GM12801 (cell line): ENCODE data around the gene TIAM1.

ENCODE experiments used
- CTCF ChIP-seq: IDR thresholded peaks from one replicate; pipeline ENCODE4 v1.5.1; 2011; ENCODE audit warnings: control low read depth; ENCODE audit not compliant: insufficient read length; ENCODE audit errors: extremely low read depth

TIAM1 gene

DNA sequence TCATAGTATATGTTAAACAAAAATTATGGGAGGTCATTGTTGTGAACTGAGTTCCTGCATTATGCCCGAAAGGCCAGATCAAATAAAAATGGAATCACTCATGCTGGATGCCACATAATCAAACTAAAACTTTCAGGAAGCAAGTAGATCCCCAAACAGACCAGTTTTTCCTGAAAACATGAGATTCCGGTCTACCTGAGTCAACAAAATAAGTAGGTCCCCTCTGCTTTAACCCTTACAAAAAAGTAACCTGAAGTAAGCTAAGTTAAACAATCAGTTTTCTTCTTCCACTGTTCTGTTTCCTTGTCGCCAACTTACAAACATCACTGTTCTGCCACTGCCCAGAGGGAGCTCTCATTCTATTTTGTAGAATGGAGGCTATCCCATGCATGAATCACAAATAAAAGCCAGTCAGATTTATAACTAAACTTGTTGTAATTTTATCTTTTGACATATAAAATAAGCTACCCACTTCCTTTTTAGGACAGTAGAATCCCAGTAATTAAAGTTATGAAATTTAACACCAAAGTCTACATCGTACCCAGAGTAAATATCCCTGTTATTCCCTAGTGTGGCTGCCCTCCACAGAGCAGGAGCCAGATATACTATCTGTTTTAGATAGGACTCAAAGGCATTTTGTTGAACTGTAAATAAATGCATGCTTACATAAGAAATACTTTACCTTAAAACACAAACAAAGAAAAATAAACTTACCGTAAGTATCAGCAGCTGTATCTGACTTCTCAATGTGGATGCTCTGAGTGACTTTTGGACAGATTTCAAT lies 149.4 kb downstream of the TIAM1 start:
- no peak for TF ChIP-seq CTCF

DNA sequence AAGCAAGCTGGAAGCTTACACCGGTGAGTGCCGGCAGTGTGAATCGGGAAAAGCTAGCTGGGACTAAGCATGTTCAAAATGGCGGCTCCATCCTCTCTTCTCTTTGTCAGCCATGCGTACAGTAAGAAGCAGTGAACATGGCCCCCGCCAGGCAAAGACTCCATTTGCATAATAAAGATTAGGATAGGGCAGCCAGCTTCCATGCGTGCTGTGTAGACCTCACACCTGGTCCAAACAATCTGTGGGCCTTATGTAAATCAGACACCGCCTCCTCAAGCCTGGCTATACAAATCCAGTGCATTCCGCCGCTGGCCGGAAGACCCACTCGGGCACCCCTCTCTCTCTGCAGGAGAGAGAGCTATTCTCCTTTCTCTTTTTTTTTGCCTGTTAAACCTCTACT lies 150.3 kb downstream of the TIAM1 start:
- no peak for TF ChIP-seq CTCF

GRCh38 chr21:31191553-31191952 lies 152.5 kb downstream of the TIAM1 start:
- no peak for TF ChIP-seq CTCF

GRCh38 chr21:31190516-31190915 lies 153.5 kb downstream of the TIAM1 start:
- no peak for TF ChIP-seq CTCF

DNA sequence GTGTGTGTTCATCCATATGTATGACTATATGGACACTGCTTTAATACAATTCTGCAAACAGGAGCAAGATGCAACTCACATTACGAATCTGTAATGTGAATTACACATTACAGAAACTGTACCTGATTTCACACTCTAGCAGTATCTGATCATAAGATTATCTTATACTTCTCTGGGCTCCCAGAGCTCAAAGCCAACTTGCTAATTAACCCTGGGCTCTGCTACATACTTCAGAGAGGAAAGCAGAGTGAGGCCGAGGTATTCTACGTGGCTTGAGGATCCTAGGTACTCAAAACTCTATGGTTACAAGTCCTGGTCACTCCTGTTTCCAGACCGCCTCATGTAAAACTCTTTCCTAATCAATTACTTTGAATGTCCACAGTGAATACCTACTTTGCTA lies 156.6 kb downstream of the TIAM1 start:
- TF ChIP-seq CTCF: no peak

DNA sequence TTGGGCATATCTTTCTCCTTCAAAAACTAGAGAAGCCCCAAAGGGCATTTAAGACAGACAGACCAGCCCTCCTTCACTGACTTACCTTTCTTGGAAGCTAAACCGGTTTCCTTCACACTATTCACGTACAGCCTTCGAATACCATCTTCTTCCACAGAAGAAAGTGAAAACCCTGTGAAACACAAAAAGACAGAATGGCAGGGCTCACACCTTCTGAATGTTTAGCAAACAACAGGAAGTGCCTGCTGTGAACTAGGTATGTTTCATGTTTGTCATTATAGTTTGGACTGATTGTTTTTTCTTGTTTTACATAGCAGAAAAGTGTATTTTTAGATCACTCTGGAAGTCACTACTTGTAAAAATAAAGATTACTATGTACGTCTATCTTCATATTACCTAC lies 157.1 kb downstream of the TIAM1 start:
- TF ChIP-seq CTCF: no peak

GRCh38 chr21:31185663-31186062 lies 158.4 kb downstream of the TIAM1 start:
- TF ChIP-seq CTCF: no peak
